Measurements from ENCODE around the gene CCDC181.
A peak's percentile ranks its signal among the peaks of the same experiment; 100 is the strongest.
"Not testable (repeated sequence)": the region's sequence is repeated elsewhere in the genome, so short reads cannot be mapped to it uniquely, and the experiment has no call there.

The CCDC181 gene

GRCh38 chr1:169456029-169456428 lies 28.8 kb upstream of the CCDC181 start:
- Mint-ChIP-seq H3K4me1 (peaks cover 4% of the 10 kb centered on the region), H3K4me3 (no peak overlapping the region), H3K27ac (ENCODE audit: low read depth) (no peak overlapping the region), H3K27me3 (peaks cover 29% of the 10 kb centered on the region), H3K9me3 (peaks cover 8% of the 10 kb centered on the region), H3K36me3 (ENCODE audit: insufficient read depth) (no peaks in the 10 kb centered on the region)
- ATAC-seq (replicated peaks; ENCODE audit: extremely low read depth, poor library complexity, severe bottlenecking) (no peak), DNase-seq (ENCODE audit: low spot score in 2 of 2) (no peak)

- ATAC-seq (replicated peaks; ENCODE audit: extremely low read depth, poor library complexity, severe bottlenecking) (no peak), DNase-seq (ENCODE audit: low spot score in 2 of 2) (no peak)
- H3K4me1 Mint-ChIP-seq = no peaks in the 10 kb centered on the region
- no peak overlapping the region for H3K27ac Mint-ChIP-seq (ENCODE audit: low read depth)
- peaks cover 43% of the 10 kb centered on the region for H3K27me3 Mint-ChIP-seq
- no peak overlapping the region for H3K4me3 Mint-ChIP-seq
- H3K9me3 Mint-ChIP-seq = peaks cover 8% of the 10 kb centered on the region
- H3K36me3 Mint-ChIP-seq (ENCODE audit: insufficient read depth) = no peaks in the 10 kb centered on the region
These were observed 25.6 kb upstream of the CCDC181 start for GRCh38 chr1:169452921-169453320.

GRCh38 chr1:169451218-169451824 lies 24.0 kb upstream of the CCDC181 start:
- no peaks in the 10 kb centered on the region for H3K9me3 Mint-ChIP-seq
- DNase-seq (ENCODE audit: low spot score in 2 of 2) (no peak), ATAC-seq (replicated peaks; ENCODE audit: extremely low read depth, poor library complexity, severe bottlenecking) (no peak)
- peaks cover 39% of the 10 kb centered on the region for H3K27me3 Mint-ChIP-seq
- no peak overlapping the region for H3K4me3 Mint-ChIP-seq
- H3K27ac Mint-ChIP-seq (ENCODE audit: low read depth) = no peak overlapping the region
- H3K4me1 Mint-ChIP-seq = no peaks in the 10 kb centered on the region
- H3K36me3 Mint-ChIP-seq (ENCODE audit: insufficient read depth) = no peaks in the 10 kb centered on the region

GRCh38 chr1:169443923-169444322 lies 16.6 kb upstream of the CCDC181 start:
- H3K4me1 Mint-ChIP-seq = no peaks in the 10 kb centered on the region
- no peaks in the 10 kb centered on the region for H3K9me3 Mint-ChIP-seq
- H3K27me3 Mint-ChIP-seq = peaks cover 29% of the 10 kb centered on the region
- DNase-seq (ENCODE audit: low spot score in 2 of 2) = no peak
- ATAC-seq (replicated peaks; ENCODE audit: extremely low read depth, poor library complexity, severe bottlenecking) = no peak
- no peak overlapping the region for H3K4me3 Mint-ChIP-seq
- no peak overlapping the region for H3K27ac Mint-ChIP-seq (ENCODE audit: low read depth)
- no peaks in the 10 kb centered on the region for H3K36me3 Mint-ChIP-seq (ENCODE audit: insufficient read depth)

- peaks cover 5% of the 10 kb centered on the region for H3K36me3 Mint-ChIP-seq (ENCODE audit: insufficient read depth)
- ATAC-seq (replicated peaks; ENCODE audit: extremely low read depth, poor library complexity, severe bottlenecking) = no peak
- peaks cover 8% of the 10 kb centered on the region for H3K4me1 Mint-ChIP-seq
- no peak overlapping the region for H3K27ac Mint-ChIP-seq (ENCODE audit: low read depth)
- no peak for DNase-seq (ENCODE audit: low spot score in 2 of 2)
- H3K27me3 Mint-ChIP-seq = peaks cover 98% of the 10 kb centered on the region
- H3K4me3 Mint-ChIP-seq = no peak overlapping the region
- no peaks in the 10 kb centered on the region for H3K9me3 Mint-ChIP-seq
These were observed 1.0 kb downstream of the CCDC181 start for GRCh38 chr1:169426174-169426705.

GRCh38 chr1:169421309-169421708 lies 6.0 kb downstream of the CCDC181 start:
- DNase-seq (ENCODE audit: low spot score in 2 of 2) = no peak
- H3K4me1 Mint-ChIP-seq = no peaks in the 10 kb centered on the region
- no peak for ATAC-seq (replicated peaks; ENCODE audit: extremely low read depth, poor library complexity, severe bottlenecking)
- H3K4me3 Mint-ChIP-seq = no peak overlapping the region
- no peak overlapping the region for H3K27ac Mint-ChIP-seq (ENCODE audit: low read depth)
- peaks cover 65% of the 10 kb centered on the region for H3K27me3 Mint-ChIP-seq
- no peaks in the 10 kb centered on the region for H3K36me3 Mint-ChIP-seq (ENCODE audit: insufficient read depth)
- no peaks in the 10 kb centered on the region for H3K9me3 Mint-ChIP-seq

- DNase-seq (ENCODE audit: low spot score in 2 of 2) (no peak), ATAC-seq (replicated peaks; ENCODE audit: extremely low read depth, poor library complexity, severe bottlenecking) (no peak)
- Mint-ChIP-seq H3K27me3 (peaks cover 21% of the 10 kb centered on the region), H3K36me3 (ENCODE audit: insufficient read depth) (no peaks in the 10 kb centered on the region), H3K4me1 (no peaks in the 10 kb centered on the region), H3K4me3 (no peak overlapping the region), H3K9me3 (peaks cover 12% of the 10 kb centered on the region), H3K27ac (ENCODE audit: low read depth) (no peak overlapping the region)
These were observed 12.3 kb downstream of the CCDC181 start for GRCh38 chr1:169414952-169415351.

GRCh38 chr1:169408340-169408739 lies 18.9 kb downstream of the CCDC181 start:
- H3K4me3 Mint-ChIP-seq; H3K4me1 Mint-ChIP-seq; ATAC-seq (replicated peaks; ENCODE audit: extremely low read depth, poor library complexity, severe bottlenecking); H3K27ac Mint-ChIP-seq (ENCODE audit: low read depth); DNase-seq (ENCODE audit: low spot score in 2 of 2); H3K36me3 Mint-ChIP-seq (ENCODE audit: insufficient read depth): not testable (repeated sequence)
- peaks cover 46% of the 10 kb centered on the region for H3K9me3 Mint-ChIP-seq
- H3K27me3 Mint-ChIP-seq = peaks cover 12% of the 10 kb centered on the region

- not testable (repeated sequence) for H3K27me3 Mint-ChIP-seq; ATAC-seq (replicated peaks; ENCODE audit: extremely low read depth, poor library complexity, severe bottlenecking); DNase-seq (ENCODE audit: low spot score in 2 of 2); H3K4me1 Mint-ChIP-seq; H3K36me3 Mint-ChIP-seq (ENCODE audit: insufficient read depth); H3K4me3 Mint-ChIP-seq; H3K27ac Mint-ChIP-seq (ENCODE audit: low read depth)
- peaks cover 42% of the 10 kb centered on the region for H3K9me3 Mint-ChIP-seq
These were observed 24.7 kb downstream of the CCDC181 start for GRCh38 chr1:169402578-169402977.

- Mint-ChIP-seq H3K27ac (ENCODE audit: low read depth) (peak overlapping the region; percentile 75), H3K9me3 (no peaks in the 10 kb centered on the region), H3K4me3 (no peak overlapping the region), H3K27me3 (no peaks in the 10 kb centered on the region), H3K36me3 (ENCODE audit: insufficient read depth) (peaks cover 12% of the 10 kb centered on the region), H3K4me1 (no peaks in the 10 kb centered on the region)
- no peak for DNase-seq (ENCODE audit: low spot score in 2 of 2)
- no peak for ATAC-seq (replicated peaks; ENCODE audit: extremely low read depth, poor library complexity, severe bottlenecking)
These were observed 31.3 kb downstream of the CCDC181 start for GRCh38 chr1:169395955-169396354.

GRCh38 chr1:169392406-169392805 lies 34.9 kb downstream of the CCDC181 start:
- Mint-ChIP-seq H3K4me3 (no peak overlapping the region), H3K36me3 (ENCODE audit: insufficient read depth) (peaks cover 38% of the 10 kb centered on the region), H3K9me3 (no peaks in the 10 kb centered on the region), H3K27ac (ENCODE audit: low read depth) (no peak overlapping the region), H3K27me3 (no peaks in the 10 kb centered on the region), H3K4me1 (no peaks in the 10 kb centered on the region)
- ATAC-seq (replicated peaks; ENCODE audit: extremely low read depth, poor library complexity, severe bottlenecking) (no peak), DNase-seq (ENCODE audit: low spot score in 2 of 2) (no peak)

- Mint-ChIP-seq H3K4me1 (no peaks in the 10 kb centered on the region), H3K27me3 (no peaks in the 10 kb centered on the region), H3K9me3 (no peaks in the 10 kb centered on the region), H3K27ac (ENCODE audit: low read depth) (peak overlapping the region; percentile 76), H3K4me3 (no peak overlapping the region), H3K36me3 (ENCODE audit: insufficient read depth) (peaks cover 51% of the 10 kb centered on the region)
- DNase-seq (ENCODE audit: low spot score in 2 of 2) (no peak), ATAC-seq (replicated peaks; ENCODE audit: extremely low read depth, poor library complexity, severe bottlenecking) (no peak)
These were observed 37.0 kb downstream of the CCDC181 start for GRCh38 chr1:169390303-169390702.

- ATAC-seq (replicated peaks; ENCODE audit: extremely low read depth, poor library complexity, severe bottlenecking) = no peak
These were observed 39.9 kb downstream of the CCDC181 start for GRCh38 chr1:169387399-169387798.

More at GRCh38 chr1:169387399-169387798, 39.9 kb downstream of the CCDC181 start:
- DNase-seq (ENCODE audit: low spot score in 2 of 2) = no peak
- Mint-ChIP-seq H3K27ac (ENCODE audit: low read depth) (no peak overlapping the region), H3K36me3 (ENCODE audit: insufficient read depth) (peaks cover 44% of the 10 kb centered on the region), H3K4me3 (no peak overlapping the region), H3K9me3 (no peaks in the 10 kb centered on the region), H3K4me1 (no peaks in the 10 kb centered on the region), H3K27me3 (no peaks in the 10 kb centered on the region)

Data from central memory CD8-positive, alpha-beta T cell (primary cell).